NCI-H1694 treated with DMSO at 0.1 percent for 48 hours (cell line): ENCODE measurements around the gene KRT6B.
"Not testable (repeated sequence)": the region's sequence is repeated elsewhere in the genome, so short reads cannot be mapped to it uniquely, and the experiment has no call there.

Source experiments
- DNase-seq: peaks from one replicate; lab custom pipeline; 2025; lab: John Stamatoyannopoulos, UW

Gene KRT6B

DNA sequence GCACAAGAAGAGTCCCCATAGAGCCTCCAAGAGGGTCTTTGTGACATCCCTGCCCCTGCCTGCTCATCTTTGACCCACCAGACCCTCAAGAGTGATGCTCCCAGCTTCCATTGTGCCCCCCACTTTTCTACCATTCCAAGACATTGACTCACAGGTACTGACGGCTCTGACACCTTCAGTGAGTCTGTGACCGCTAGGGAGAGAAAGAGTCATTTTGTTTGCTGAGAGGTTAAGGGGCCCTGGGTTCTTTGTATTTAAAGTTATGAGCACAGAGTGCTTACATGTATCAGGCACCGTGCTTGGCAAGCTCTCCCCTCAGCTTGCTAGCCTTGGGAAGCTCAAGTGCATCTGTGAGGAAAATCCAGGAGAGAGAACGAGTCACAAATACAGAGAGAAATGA, 38.7 kb downstream of the KRT6B start:
- no peak for DNase-seq

DNA sequence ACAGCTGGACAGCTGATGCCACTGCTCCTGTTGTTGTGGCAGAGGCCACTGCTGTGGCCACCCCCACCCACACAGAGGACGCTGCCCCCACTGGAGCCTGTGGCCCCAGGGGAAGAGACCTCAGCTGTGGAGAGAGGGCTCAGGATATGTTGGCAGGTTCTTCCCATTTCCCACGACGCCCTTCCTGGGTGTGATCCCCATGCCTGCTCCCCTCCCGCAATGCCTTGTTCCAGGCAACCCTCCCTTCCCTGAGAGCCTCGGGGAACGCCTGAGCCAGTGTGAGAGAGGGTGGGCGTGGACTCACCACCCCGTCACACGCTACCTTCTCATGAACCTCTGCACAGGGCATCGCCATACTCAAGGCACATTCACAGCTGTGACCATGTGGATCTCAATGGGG, 40.1 kb downstream of the KRT6B start:
- no peak for DNase-seq

- not testable (repeated sequence) for DNase-seq
Measured at GRCh38 chr12:52410589-52411248, 41.2 kb downstream of the KRT6B start.

- DNase-seq, result no peak
Measured at GRCh38 chr12:52407918-52408317, 44.0 kb downstream of the KRT6B start.

- no peak for DNase-seq
Measured at GRCh38 chr12:52405922-52406385, 46.0 kb downstream of the KRT6B start, which contains the start of gene KRT82. KRT82 (minus strand) TSS chr12:52406335; CDS start chr12:52406277, 58 bp downstream.

DNA sequence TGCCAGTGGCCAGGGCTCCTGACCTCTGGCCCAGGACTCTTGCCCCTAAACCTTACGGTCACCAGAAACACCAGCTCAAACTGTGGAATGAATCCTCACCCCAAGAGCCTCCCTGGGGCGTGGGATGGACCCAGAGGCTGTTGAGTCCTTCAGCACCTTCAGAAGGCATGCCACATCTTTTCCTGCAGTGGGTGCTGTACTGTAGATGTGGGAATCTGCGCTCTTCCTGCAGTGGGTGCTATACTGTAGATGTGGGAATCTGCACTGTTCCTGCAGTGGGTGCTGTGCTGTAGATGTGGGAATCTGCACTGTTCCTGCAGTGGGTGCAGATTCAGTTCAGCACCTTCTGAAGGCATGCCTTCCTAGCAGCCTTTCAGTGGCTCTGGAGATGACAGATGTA, 47.0 kb downstream of the KRT6B start:
- no peak for DNase-seq

DNA sequence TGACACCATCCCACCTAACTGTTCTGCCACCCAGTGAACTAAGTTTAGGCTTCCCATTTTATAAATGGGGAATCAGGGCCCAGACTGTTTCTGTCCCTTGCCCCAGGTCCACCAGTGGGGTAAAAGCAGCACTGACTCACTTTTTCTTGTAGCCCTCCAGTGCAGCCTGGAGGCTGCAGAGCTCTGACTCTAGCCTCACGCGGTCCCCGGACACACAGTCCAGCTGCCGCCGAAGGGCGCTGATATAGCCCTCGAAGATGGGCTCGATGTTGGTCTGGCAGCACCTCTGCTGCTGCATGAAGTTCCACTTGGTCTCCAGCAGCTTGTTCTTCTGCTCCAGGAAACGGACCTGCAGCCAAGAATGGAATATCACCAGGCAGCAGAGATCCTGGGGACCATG, 48.4 kb downstream of the KRT6B start:
- DNase-seq, result no peak

DNA sequence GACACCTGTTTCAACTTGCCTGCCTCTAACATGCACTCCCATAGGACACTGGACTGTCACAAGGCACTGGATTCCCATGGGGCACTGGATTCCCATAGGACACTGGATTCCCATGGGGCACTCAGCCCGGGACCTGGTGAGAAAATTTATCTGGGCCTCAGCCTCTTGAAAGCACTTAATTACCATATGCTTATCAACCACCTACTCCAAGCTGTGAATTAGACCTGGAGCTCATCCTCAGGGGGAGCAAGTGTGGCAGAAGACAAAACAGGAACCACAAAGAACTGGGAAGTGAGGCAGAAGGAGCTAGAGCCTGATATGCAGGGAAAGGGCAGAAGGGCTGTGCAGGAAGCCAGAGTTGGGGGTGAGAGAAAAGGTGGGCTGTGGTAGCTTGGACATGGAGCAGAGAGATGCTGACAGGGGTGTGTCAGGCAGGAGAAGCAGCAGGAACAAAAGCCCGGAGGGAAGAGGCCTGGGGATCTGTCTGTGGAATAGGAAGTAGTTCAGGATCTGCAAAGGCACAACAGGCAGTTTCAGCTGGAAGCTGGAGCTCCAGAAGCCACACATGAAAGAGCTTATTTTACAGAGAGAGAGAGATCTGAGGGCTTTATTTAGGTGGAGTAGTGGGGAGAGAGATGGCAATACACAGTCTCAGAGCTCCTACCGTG, 48.9 kb downstream of the KRT6B start:
- DNase-seq, result no peak

DNA sequence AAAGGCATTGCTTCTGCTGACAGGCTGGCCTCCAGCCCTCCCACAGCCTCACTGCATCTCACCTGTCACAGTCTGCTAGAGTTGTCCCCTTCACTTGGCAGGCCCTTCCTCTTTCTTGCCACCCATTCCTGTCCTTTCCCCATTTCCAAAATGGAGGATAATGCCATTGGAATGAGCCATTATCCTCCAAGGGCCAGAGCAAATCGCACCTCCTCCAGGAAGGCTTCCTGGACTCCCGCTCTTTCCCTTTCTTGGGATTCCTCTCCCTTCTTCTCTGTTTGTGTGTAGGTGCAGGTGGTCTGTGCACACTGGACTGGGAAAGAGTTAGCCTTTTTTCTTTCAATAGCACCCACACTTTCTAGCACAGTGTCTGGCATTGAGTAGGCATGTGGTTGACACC, 49.6 kb downstream of the KRT6B start:
- no peak for DNase-seq

DNA sequence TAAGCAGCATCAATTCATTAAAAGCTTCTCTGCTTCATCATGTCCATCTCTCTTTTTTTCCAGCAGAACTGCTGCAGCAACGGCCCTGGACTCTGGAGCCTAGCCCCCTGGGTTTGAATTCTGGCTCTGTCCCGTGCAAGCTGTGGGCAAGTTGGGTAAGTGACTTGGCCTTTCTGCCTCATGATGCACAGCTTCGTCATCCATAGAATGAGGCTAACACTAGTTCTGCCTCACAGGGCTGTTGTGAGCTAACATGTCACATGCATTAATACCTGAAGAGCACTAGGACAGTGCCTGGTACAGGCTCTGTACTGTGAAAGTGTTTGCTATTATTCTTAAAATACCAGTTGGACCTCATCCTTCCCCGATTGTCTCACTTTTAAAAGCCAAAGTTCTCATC, 50.0 kb downstream of the KRT6B start:
- DNase-seq, result no peak

DNA sequence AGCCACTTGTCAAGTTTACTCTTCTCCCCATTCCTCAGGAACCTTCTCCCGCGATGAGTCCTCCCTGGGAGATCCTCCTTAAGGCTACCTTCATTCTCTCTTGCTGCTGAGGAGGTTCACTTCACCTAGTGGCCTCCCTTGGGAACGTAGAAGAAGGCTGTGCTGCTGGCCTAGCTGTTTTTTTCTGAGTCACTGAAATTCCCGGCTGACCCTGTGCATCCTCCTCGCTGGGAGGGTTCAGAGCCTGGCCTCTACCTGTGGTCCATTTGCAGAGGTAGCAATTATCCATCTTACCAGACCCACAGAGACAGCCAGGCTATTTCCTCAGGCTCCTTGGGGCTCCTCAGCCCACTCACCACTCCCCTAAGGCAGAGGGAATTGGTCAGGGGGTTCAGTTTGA, 50.4 kb downstream of the KRT6B start:
- no peak for DNase-seq

GRCh38 chr12:52400906-52401305, 51.0 kb downstream of the KRT6B start:
- DNase-seq, result no peak

DNA sequence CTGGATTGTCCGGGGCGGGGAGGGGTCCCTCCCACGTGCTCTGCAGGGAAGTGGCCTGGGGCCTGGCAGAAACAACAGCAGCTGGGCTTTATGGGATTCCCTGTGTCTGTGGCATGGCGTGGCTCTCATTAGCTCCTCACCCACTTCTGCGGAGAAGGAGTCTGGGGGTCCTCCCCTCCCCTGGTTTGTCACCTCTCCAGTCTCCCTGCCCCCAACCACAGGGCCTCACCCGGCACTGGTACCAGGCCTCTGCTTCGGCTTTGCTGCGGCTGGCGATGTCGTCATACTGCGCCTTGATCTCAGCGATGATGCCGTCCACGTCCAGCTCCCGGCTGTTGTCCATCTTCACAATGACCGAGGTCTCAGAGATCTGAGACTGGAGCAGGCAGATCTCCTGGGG, 52.2 kb downstream of the KRT6B start:
- DNase-seq, result no peak

DNA sequence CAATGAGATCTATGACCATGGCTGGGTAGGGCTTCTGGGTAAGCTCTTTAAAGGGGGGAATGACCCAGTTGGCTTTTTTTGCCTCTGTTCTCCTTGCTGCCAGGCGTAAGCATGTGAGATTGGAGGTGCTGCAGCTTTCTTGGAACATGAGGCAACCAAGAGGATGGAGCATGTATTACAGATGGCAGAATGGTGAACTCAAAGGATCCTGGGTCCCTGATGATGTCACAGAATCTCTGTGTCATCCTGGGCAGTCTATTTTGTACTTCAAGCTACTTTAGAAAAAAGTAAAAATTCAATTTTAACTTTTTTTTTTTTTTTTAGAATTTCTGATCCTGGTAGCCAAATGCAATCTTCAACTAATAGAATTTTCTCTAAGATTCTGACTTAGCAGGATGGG, 53.8 kb downstream of the KRT6B start:
- DNase-seq, result no peak

DNA sequence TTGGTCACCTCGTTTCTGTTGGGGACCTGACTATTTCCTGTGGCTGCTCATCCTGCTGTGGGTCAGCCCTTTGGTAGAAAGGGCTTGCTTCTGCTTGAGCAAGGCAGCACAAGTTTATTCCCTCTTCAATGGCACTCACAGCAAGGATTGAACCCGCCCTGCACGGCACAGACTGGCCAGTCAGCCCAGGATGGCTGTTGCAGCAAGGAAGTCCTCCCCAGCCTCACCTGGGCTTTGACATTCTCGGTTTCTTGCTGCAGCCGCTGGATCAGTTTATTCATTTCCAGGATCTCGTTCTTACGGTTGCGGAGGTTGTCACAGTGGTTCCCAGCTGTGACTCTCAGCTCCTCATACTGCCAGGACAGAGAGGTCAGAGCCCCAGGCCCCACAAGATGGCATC, 55.3 kb downstream of the KRT6B start:
- no peak for DNase-seq
